CD4-positive, alpha-beta T cell treated with Interleukin-4 for 1 hour (primary cell): ENCODE measurements around the gene DNAH10.

Source experiments
- DNase-seq, 2 donors: peaks; one replicate each; pipeline ENCODE4 v3.0.0-alpha.2; 2020 to 2022

DNAH10 gene

GRCh38 chr12:123891011-123891410 is 128.9 kb downstream of the DNAH10 start:
- no peak for DNase-seq

GRCh38 chr12:123891516-123892179 is 129.5 kb downstream of the DNAH10 start:
- no peak for DNase-seq

- DNase-seq: no peak
Measured at GRCh38 chr12:123892180-123892559, 130.1 kb downstream of the DNAH10 start.

- no peak for DNase-seq
Measured at GRCh38 chr12:123892853-123893252, 130.8 kb downstream of the DNAH10 start.

GRCh38 chr12:123893276-123893675 is 131.2 kb downstream of the DNAH10 start:
- no peak for DNase-seq

GRCh38 chr12:123894823-123895345 is 132.8 kb downstream of the DNAH10 start:
- DNase-seq: no peak

GRCh38 chr12:123895451-123895850 is 133.3 kb downstream of the DNAH10 start:
- DNase-seq: no peak

- no peak for DNase-seq
Measured at GRCh38 chr12:123896767-123897166, 134.7 kb downstream of the DNAH10 start.

- no peak for DNase-seq
Measured at GRCh38 chr12:123897221-123897620, 135.1 kb downstream of the DNAH10 start.

- no peak for DNase-seq
Measured at GRCh38 chr12:123898673-123899072, 136.6 kb downstream of the DNAH10 start.

GRCh38 chr12:123899368-123899767 is 137.3 kb downstream of the DNAH10 start:
- DNase-seq: no peak

GRCh38 chr12:123900871-123901376 is 138.8 kb downstream of the DNAH10 start:
- DNase-seq: no peak

GRCh38 chr12:123902821-123903220 is 140.7 kb downstream of the DNAH10 start:
- no peak for DNase-seq

GRCh38 chr12:123903301-123904065 is 141.4 kb downstream of the DNAH10 start:
- no peak for DNase-seq

- peak; percentile 66 to 76 for DNase-seq
Measured at GRCh38 chr12:123905319-123905925, 143.3 kb downstream of the DNAH10 start.

- DNase-seq: no peak
Measured at GRCh38 chr12:123906711-123907420, 144.8 kb downstream of the DNAH10 start.

GRCh38 chr12:123907726-123908476 is 145.8 kb downstream of the DNAH10 start:
- DNase-seq: no peak

- no peak for DNase-seq
Measured at GRCh38 chr12:123908884-123909725, 147.0 kb downstream of the DNAH10 start.

- DNase-seq: no peak
Measured at GRCh38 chr12:123910057-123910456, 148.0 kb downstream of the DNAH10 start.

- DNase-seq: no peak
Measured at GRCh38 chr12:123910761-123911193, 148.7 kb downstream of the DNAH10 start.
